Subcutaneous abdominal adipose tissue (tissue), 5 donors: ENCODE results near the gene GRB14.

Source experiments
- H3K27ac ChIP-seq: one replicate; pipeline ENCODE4 v1.7.0; 2013; ENCODE audit warnings: low read depth, mild to moderate bottlenecking, inconsistent platforms, low read length, moderate library complexity
- H3K27me3 ChIP-seq, 5 donors: one replicate each; pipeline ENCODE4 v1.7.0; 2013; ENCODE audit warnings: low read length in 5 of 5, inconsistent platforms in 1 of 5; ENCODE audit not compliant: control insufficient read depth in 5 of 5, insufficient read depth in 4 of 5
- H3K36me3 ChIP-seq, 5 donors: one replicate each; pipeline ENCODE4 v1.7.0; 2013; ENCODE audit warnings: low read length in 5 of 5; ENCODE audit not compliant: control insufficient read depth in 5 of 5, insufficient read depth in 5 of 5
- H3K4me1 ChIP-seq, 5 donors: one replicate each; pipeline ENCODE4 v1.7.0; 2013; ENCODE audit warnings: low read length in 5 of 5, mild to moderate bottlenecking in 3 of 5, moderate library complexity in 1 of 5; ENCODE audit not compliant: control insufficient read depth in 5 of 5, insufficient read depth in 5 of 5
- H3K4me3 ChIP-seq, 5 donors: one replicate each; pipeline ENCODE4 v1.7.0; 2013; ENCODE audit warnings: low read length in 5 of 5, low read depth in 1 of 5
- H3K9ac ChIP-seq, 5 donors: one replicate each; pipeline ENCODE4 v1.7.0; 2013; ENCODE audit warnings: low read length in 5 of 5, mild to moderate bottlenecking in 4 of 5, moderate library complexity in 3 of 5
- H3K9me3 ChIP-seq, 5 donors: one replicate each; pipeline ENCODE4 v1.7.0; 2013; ENCODE audit warnings: low read length in 5 of 5; ENCODE audit not compliant: control insufficient read depth in 5 of 5
- donor health status: healthy.
- donor health status: healthy.
- donor health status: healthy.
- donor health status: healthy.
- donor health status: healthy.

The GRB14 gene

GRCh38 chr2:164621764-164622105, 453 bp upstream of the GRB14 start:
- Histone ChIP-seq H3K9me3 (no peaks in the 10 kb centered on the region), H3K9ac (peak overlapping the region in 1 of 5 donors; percentile 26), H3K36me3 (no peaks in the 10 kb centered on the region), H3K27ac (no peak overlapping the region), H3K4me1 (peaks cover 0 to 19% (median 8%) of the 10 kb centered on the region in 5 donors), H3K4me3 (peak overlapping the region; percentile 32 to 73 (median 45)), H3K27me3 (peaks cover 0 to 3% (median 0%) of the 10 kb centered on the region in 5 donors)

GRCh38 chr2:164620457-164620856, 825 bp downstream of the GRB14 start:
- H3K9ac ChIP-seq, result no peak overlapping the region

GRCh38 chr2:164617466-164617865, 3.8 kb downstream of the GRB14 start:
- Histone ChIP-seq H3K4me3 (no peak overlapping the region), H3K9me3 (no peaks in the 10 kb centered on the region), H3K4me1 (peaks cover 0 to 14% (median 8%) of the 10 kb centered on the region in 5 donors), H3K36me3 (no peaks in the 10 kb centered on the region), H3K27ac (no peak overlapping the region), H3K9ac (no peak overlapping the region), H3K27me3 (peaks cover 0 to 3% (median 0%) of the 10 kb centered on the region in 5 donors)

More at GRCh38 chr2:164620457-164620856, 825 bp downstream of the GRB14 start:
- Histone ChIP-seq H3K27ac (no peak overlapping the region), H3K36me3 (no peaks in the 10 kb centered on the region), H3K4me3 (peak overlapping the region; percentile 56 to 74 (median 62)), H3K27me3 (peaks cover 0 to 3% (median 0%) of the 10 kb centered on the region in 5 donors), H3K4me1 (peaks cover 0 to 19% (median 8%) of the 10 kb centered on the region in 5 donors), H3K9me3 (no peaks in the 10 kb centered on the region)

- Histone ChIP-seq H3K27ac (no peak overlapping the region), H3K9ac (no peak overlapping the region), H3K9me3 (no peaks in the 10 kb centered on the region), H3K4me1 (no peaks in the 10 kb centered on the region), H3K36me3 (no peaks in the 10 kb centered on the region), H3K4me3 (no peak overlapping the region), H3K27me3 (no peaks in the 10 kb centered on the region)
Measured at GRCh38 chr2:164613321-164613982, 7.8 kb downstream of the GRB14 start.

GRCh38 chr2:164609790-164610189, 11.5 kb downstream of the GRB14 start:
- Histone ChIP-seq H3K9me3 (no peaks in the 10 kb centered on the region), H3K27me3 (no peaks in the 10 kb centered on the region), H3K36me3 (no peaks in the 10 kb centered on the region), H3K9ac (no peak overlapping the region), H3K4me1 (peaks cover 0 to 13% (median 4%) of the 10 kb centered on the region in 5 donors), H3K4me3 (no peak overlapping the region), H3K27ac (no peak overlapping the region)

- no peak overlapping the region for H3K9ac ChIP-seq
- no peaks in the 10 kb centered on the region for H3K36me3 ChIP-seq
- H3K4me1 ChIP-seq, result peaks cover 0 to 13% (median 4%) of the 10 kb centered on the region in 5 donors
- no peaks in the 10 kb centered on the region for H3K27me3 ChIP-seq
- H3K9me3 ChIP-seq, result no peaks in the 10 kb centered on the region
- no peak overlapping the region for H3K27ac ChIP-seq
- no peak overlapping the region for H3K4me3 ChIP-seq
Measured at GRCh38 chr2:164606557-164606956, 14.7 kb downstream of the GRB14 start.

- Histone ChIP-seq H3K4me1 (peaks cover 0 to 23% (median 4%) of the 10 kb centered on the region in 5 donors), H3K4me3 (no peak overlapping the region), H3K9ac (no peak overlapping the region), H3K9me3 (no peaks in the 10 kb centered on the region), H3K36me3 (no peaks in the 10 kb centered on the region), H3K27ac (no peak overlapping the region), H3K27me3 (no peaks in the 10 kb centered on the region)
Measured at GRCh38 chr2:164605295-164605694, 16.0 kb downstream of the GRB14 start.

GRCh38 chr2:164600763-164601162, 20.5 kb downstream of the GRB14 start:
- no peaks in the 10 kb centered on the region for H3K27me3 ChIP-seq
- H3K27ac ChIP-seq, result no peak overlapping the region

GRCh38 chr2:164599954-164600589, 21.2 kb downstream of the GRB14 start:
- Histone ChIP-seq H3K4me3 (no peak overlapping the region), H3K9ac (no peak overlapping the region), H3K4me1 (peaks cover 0 to 12% (median 0%) of the 10 kb centered on the region in 5 donors), H3K9me3 (no peaks in the 10 kb centered on the region), H3K36me3 (no peaks in the 10 kb centered on the region), H3K27me3 (no peaks in the 10 kb centered on the region), H3K27ac (no peak overlapping the region)

More at GRCh38 chr2:164600763-164601162, 20.5 kb downstream of the GRB14 start:
- H3K4me1 ChIP-seq, result peaks cover 0 to 19% (median 0%) of the 10 kb centered on the region in 5 donors
- H3K4me3 ChIP-seq, result no peak overlapping the region
- H3K9me3 ChIP-seq, result no peaks in the 10 kb centered on the region
- no peak overlapping the region for H3K9ac ChIP-seq
- H3K36me3 ChIP-seq, result no peaks in the 10 kb centered on the region

GRCh38 chr2:164597983-164598382, 23.3 kb downstream of the GRB14 start:
- Histone ChIP-seq H3K36me3 (no peaks in the 10 kb centered on the region), H3K4me1 (peaks cover 0 to 11% (median 0%) of the 10 kb centered on the region in 5 donors), H3K27me3 (no peaks in the 10 kb centered on the region), H3K9ac (no peak overlapping the region), H3K27ac (no peak overlapping the region), H3K9me3 (no peaks in the 10 kb centered on the region), H3K4me3 (no peak overlapping the region)
